GM19438 (cell line): ENCODE results near the gene SH3GL2.

Experiments used
- ATAC-seq: cut with Tn5 transposase; IDR thresholded peaks from one replicate; pipeline ENCODE4 v1.9.1; 2021; ENCODE audit warnings: low read depth; ENCODE audit not compliant: unreplicated experiment

The SH3GL2 gene

GRCh38 chr9:17799369-17799768 lies 220.5 kb downstream of the SH3GL2 start:
- ATAC-seq, result no peak

- no peak for ATAC-seq
Observed at GRCh38 chr9:17800418-17800817, 221.6 kb downstream of the SH3GL2 start.

GRCh38 chr9:17802249-17802857 lies 223.5 kb downstream of the SH3GL2 start:
- ATAC-seq, result no peak

- ATAC-seq, result no peak
Observed at GRCh38 chr9:17807613-17808282, 228.9 kb downstream of the SH3GL2 start.

GRCh38 chr9:17810317-17810716 lies 231.5 kb downstream of the SH3GL2 start:
- no peak for ATAC-seq

GRCh38 chr9:17810728-17811571 lies 232.1 kb downstream of the SH3GL2 start:
- no peak for ATAC-seq

- no peak for ATAC-seq
Observed at GRCh38 chr9:17813798-17814197, 234.9 kb downstream of the SH3GL2 start.

- ATAC-seq, result no peak
Observed at GRCh38 chr9:17816431-17817027, 237.7 kb downstream of the SH3GL2 start.

- ATAC-seq, result no peak
Observed at GRCh38 chr9:17824191-17824590, 245.3 kb downstream of the SH3GL2 start.

GRCh38 chr9:17824616-17825264 lies 245.9 kb downstream of the SH3GL2 start:
- no peak for ATAC-seq

GRCh38 chr9:17825265-17825659 lies 246.4 kb downstream of the SH3GL2 start:
- ATAC-seq, result no peak

GRCh38 chr9:17829064-17829463 lies 250.2 kb downstream of the SH3GL2 start:
- no peak for ATAC-seq

- no peak for ATAC-seq
Observed at GRCh38 chr9:17829812-17830385, 251.0 kb downstream of the SH3GL2 start.

GRCh38 chr9:17832812-17833211 lies 253.9 kb downstream of the SH3GL2 start:
- no peak for ATAC-seq

GRCh38 chr9:17833846-17834245 lies 255.0 kb downstream of the SH3GL2 start:
- no peak for ATAC-seq

- no peak for ATAC-seq
Observed at GRCh38 chr9:17837965-17838364, 259.1 kb downstream of the SH3GL2 start.

GRCh38 chr9:17839776-17840175 lies 260.9 kb downstream of the SH3GL2 start:
- no peak for ATAC-seq

GRCh38 chr9:17843236-17843635 lies 264.4 kb downstream of the SH3GL2 start:
- ATAC-seq, result no peak
